CD4-positive, alpha-beta T cell (primary cell): ENCODE results near the gene PRXL2B. TPM values are rescaled to one million over a fixed set of nuclear protein-coding genes. Genes with fewer than 3 reads are reported as not detected.

Source experiments
- ATAC-seq: fragments of 200-7000 bp; cut with Tn5 transposase; one replicate; pipeline ENCODE4 v1.10.0; 2022; ENCODE audit warnings: mild to moderate bottlenecking; ENCODE audit not compliant: poor library complexity
- CTCF ChIA-PET: fragments of 350-600 bp; sonication (Branson Sonifier 250); formaldehyde crosslinking; loops from one replicate; lab custom pipeline; 2021; ENCODE audit warnings: antibody characterized with exemption, inconsistent platforms; lab: Charles Lee
- POLR2A ChIA-PET: fragments of 350-600 bp; sonication (Branson Sonifier 250); formaldehyde crosslinking; loops from one replicate; lab custom pipeline; 2021; ENCODE audit warnings: antibody characterized with exemption, inconsistent platforms; lab: Charles Lee
- DNase-seq, 14 experiments: peaks; one replicate each; pipeline ENCODE4 v3.0.0-alpha.2; 2013 to 2020; ENCODE audit warnings: mixed read lengths in 2 of 14
- H3K27ac ChIP-seq, 2 donors: one replicate each; pipeline versions ENCODE4 v1.5.1 to v1.7.0; 2013; ENCODE audit warnings: low read length in 2 of 2, low read depth in 1 of 2, mild to moderate bottlenecking in 1 of 2
- H3K27me3 ChIP-seq, 2 experiments: 1 replicate in 1 of 2; 2 replicates in 1 of 2; pipeline versions ENCODE4 v1.6.1 to v1.7.0; 2013; ENCODE audit warnings: low read length in 2 of 2, control low read depth in 1 of 2, mild to moderate bottlenecking in 1 of 2, moderate library complexity in 1 of 2; ENCODE audit not compliant: insufficient read depth in 2 of 2, control insufficient read depth in 1 of 2
- H3K36me3 ChIP-seq: one replicate; pipeline ENCODE4 v1.6.1; 2013; ENCODE audit warnings: low read length, control low read depth; ENCODE audit not compliant: insufficient read depth
- H3K4me1 ChIP-seq: one replicate; pipeline ENCODE4 v1.6.1; 2013; ENCODE audit warnings: low read length, control low read depth; ENCODE audit not compliant: insufficient read depth
- H3K4me3 ChIP-seq: one replicate; pipeline ENCODE4 v1.5.1; 2013; ENCODE audit warnings: mild to moderate bottlenecking, low read length, moderate library complexity
- H3K9me3 ChIP-seq, 2 experiments: 1 replicate in 1 of 2; 2 replicates in 1 of 2; pipeline versions ENCODE4 v1.6.1 to v1.7.0; 2013; ENCODE audit warnings: low read length in 2 of 2, mild to moderate bottlenecking in 2 of 2, control low read depth in 1 of 2, moderate library complexity in 1 of 2; ENCODE audit not compliant: control insufficient read depth in 1 of 2, insufficient read depth in 1 of 2
- H3K27ac Mint-ChIP-seq: one replicate; pipeline ENCODE4 v1.8.0; 2020; ENCODE audit warnings: mixed read lengths
- H3K27me3 Mint-ChIP-seq: one replicate; pipeline ENCODE4 v1.8.0; 2021; ENCODE audit warnings: mixed read lengths
- H3K36me3 Mint-ChIP-seq: one replicate; pipeline ENCODE4 v1.8.0; 2021; ENCODE audit warnings: low read depth, mixed read lengths
- H3K4me1 Mint-ChIP-seq: one replicate; pipeline ENCODE4 v1.8.0; 2021; ENCODE audit warnings: low read depth, mixed read lengths
- H3K4me3 Mint-ChIP-seq: one replicate; pipeline ENCODE4 v1.8.0; 2020; ENCODE audit warnings: mild to moderate bottlenecking, mixed read lengths
- H3K9me3 Mint-ChIP-seq: one replicate; pipeline ENCODE4 v1.8.0; 2020; ENCODE audit warnings: mixed read lengths
- CTCF ChIP-seq: fragments of 200-600 bp; IDR thresholded peaks from one replicate; pipeline ENCODE4 v1.8.0; 2022; ENCODE audit warnings: antibody characterized with exemption, mild to moderate bottlenecking
- intact Hi-C, 2 experiments: fragments of 100-400 bp; cut with DNase I in 1 of 2; cut with micrococcal nuclease in 1 of 2; formaldehyde crosslinking; loops; one replicate each; pipeline versions ENCODE4 v1.15.1 to v1.9.0; 2023 to 2025; cut with DNase I, micrococcal nuclease
- total RNA-seq, 174 experiments: library from RNA in 2 of 174; stranded (reverse) in 2 of 174; gene quantifications; one replicate each; pipeline ENCODE4 v1.2.3 and lab custom pipeline; 2021 to 2026

Gene PRXL2B
- total RNA-seq, 2 experiments from 2014 or later, result 11.0 to 12.8 TPM

DNA sequence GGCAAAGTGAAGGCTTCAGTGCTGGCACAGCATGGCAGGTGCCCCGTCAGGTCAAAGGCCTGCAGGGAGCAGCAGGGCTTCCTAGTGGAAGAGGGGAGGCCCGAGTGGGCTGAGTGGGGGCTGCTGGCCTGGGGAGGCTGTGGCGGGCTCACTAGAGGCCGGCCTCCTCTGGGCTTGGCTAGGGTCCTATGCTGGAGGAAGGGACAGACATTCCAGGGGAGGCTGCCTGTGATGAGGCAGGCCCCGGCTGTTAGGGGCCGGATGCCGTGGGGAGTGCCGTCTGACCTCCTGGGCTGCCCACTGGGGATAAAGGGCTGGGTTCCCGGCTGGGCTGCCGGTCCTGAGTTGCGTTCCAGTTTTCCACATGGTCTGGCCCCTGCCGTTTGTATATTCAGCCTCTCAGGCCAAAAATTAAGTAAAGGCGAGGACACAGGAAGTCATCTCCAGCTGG is 21.1 kb downstream of the PRXL2B start:
- intact Hi-C loops, result no loop called here
- POLR2A ChIA-PET, result no interaction called here

GRCh38 chr1:2609319-2610035 is 22.9 kb downstream of the PRXL2B start:
- Mint-ChIP-seq H3K9me3 (peaks cover 6% of the 10 kb centered on the region), H3K27me3 (peaks cover 3% of the 10 kb centered on the region), H3K36me3 (no peaks in the 10 kb centered on the region), H3K4me1 (no peaks in the 10 kb centered on the region), H3K27ac (no peak overlapping the region), H3K4me3 (no peak overlapping the region)
- H3K9me3 ChIP-seq, result peaks cover 8 to 25% of the 10 kb centered on the region in 2 experiments
- no peaks in the 10 kb centered on the region for H3K36me3 ChIP-seq
- intact Hi-C loops, result no loop called here
- ATAC-seq (no peak), DNase-seq (peak in 2 of 14 experiments; percentile 15 to 28)
- H3K27ac ChIP-seq, result no peak overlapping the region
- POLR2A ChIA-PET, result no interaction called here
- CTCF ChIA-PET, result interaction anchor here (0.5 kb wide), 1 partner anchor 1015 kb away, joined by 3 read pairs; no protein-coding TSS in a partner anchor
- peaks cover 3% of the 10 kb centered on the region for H3K4me1 ChIP-seq
- no peaks in the 10 kb centered on the region for H3K27me3 ChIP-seq
- TF ChIP-seq CTCF, result no peak
- H3K4me3 ChIP-seq, result no peak overlapping the region

More for the DNA sequence above, 21.1 kb downstream of the PRXL2B start:
- Histone ChIP-seq H3K9me3 (peaks cover 0 to 17% of the 10 kb centered on the region in 2 experiments), H3K27me3 (no peaks in the 10 kb centered on the region), H3K4me1 (peaks cover 3% of the 10 kb centered on the region), H3K36me3 (no peaks in the 10 kb centered on the region), H3K27ac (no peak overlapping the region), H3K4me3 (no peak overlapping the region)
- H3K4me1 Mint-ChIP-seq, result no peaks in the 10 kb centered on the region
- TF ChIP-seq CTCF, result no peak
- H3K27me3 Mint-ChIP-seq, result peaks cover 3% of the 10 kb centered on the region
- no peaks in the 10 kb centered on the region for H3K9me3 Mint-ChIP-seq
- CTCF ChIA-PET, result no interaction called here
- DNase-seq (peak in 1 of 14 experiments; percentile 19), ATAC-seq (no peak)
- no peaks in the 10 kb centered on the region for H3K36me3 Mint-ChIP-seq
- no peak overlapping the region for H3K27ac Mint-ChIP-seq
- no peak overlapping the region for H3K4me3 Mint-ChIP-seq

DNA sequence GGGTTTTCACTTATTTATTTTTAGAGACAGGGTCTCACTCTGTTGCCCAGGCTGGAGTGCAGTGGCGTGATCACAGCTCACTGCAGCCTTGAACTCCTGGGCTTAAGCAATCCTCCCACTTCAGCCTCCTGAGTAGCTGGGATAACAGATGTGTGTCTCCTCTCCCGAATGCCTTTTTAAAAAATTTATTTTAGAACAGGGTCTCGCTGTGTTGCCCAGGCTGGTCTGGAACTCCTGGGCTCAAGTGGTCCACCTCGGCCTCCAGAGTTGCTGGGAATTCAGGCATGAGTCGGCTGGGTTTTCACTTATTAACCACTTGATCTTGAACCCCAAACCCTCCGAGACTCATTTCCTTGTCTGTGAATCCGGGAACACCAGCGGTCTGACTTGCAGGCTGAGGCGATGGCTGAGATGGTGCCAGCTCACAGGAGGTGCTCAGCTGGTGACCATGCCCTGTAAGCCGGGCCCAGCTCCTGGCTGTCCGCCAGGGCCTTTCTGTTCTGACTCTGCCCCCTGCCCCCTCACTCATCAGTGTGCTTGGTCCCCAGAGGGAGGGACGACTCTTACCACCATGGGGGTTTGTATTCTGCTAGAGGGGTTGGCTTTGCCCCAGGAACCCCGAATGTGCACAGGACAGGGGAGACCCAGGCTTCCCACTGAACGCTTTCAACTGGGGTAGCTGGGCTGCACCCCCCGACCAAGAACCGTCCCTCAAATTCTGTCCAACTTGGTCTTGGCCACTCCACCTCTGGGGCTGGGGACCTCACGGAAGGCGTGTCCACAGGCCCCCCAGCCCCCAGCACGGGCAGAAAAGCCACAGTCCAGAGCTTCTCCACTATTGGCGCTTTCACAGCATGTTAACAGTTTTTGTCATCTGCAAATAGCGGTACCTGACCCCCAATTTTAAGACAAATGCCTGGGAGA is 23.7 kb downstream of the PRXL2B start:
- Histone ChIP-seq H3K4me1 (peaks cover 3% of the 10 kb centered on the region), H3K27ac (no peak overlapping the region), H3K4me3 (no peak overlapping the region), H3K36me3 (no peaks in the 10 kb centered on the region), H3K9me3 (peaks cover 16 to 25% of the 10 kb centered on the region in 2 experiments), H3K27me3 (no peaks in the 10 kb centered on the region)
- Mint-ChIP-seq H3K9me3 (peaks cover 8% of the 10 kb centered on the region), H3K27me3 (peaks cover 3% of the 10 kb centered on the region), H3K4me3 (no peak overlapping the region), H3K36me3 (no peaks in the 10 kb centered on the region), H3K4me1 (no peaks in the 10 kb centered on the region), H3K27ac (no peak overlapping the region)
- ATAC-seq, result no peak
- intact Hi-C loops, result no loop called here
- CTCF ChIA-PET, result no interaction called here
- DNase-seq, result peak in 2 of 14 experiments; percentile 6 to 19
- POLR2A ChIA-PET, result no interaction called here
- no peak for TF ChIP-seq CTCF
